HepG2 (cell line): ENCODE data around the gene MACROD2. TPM values are rescaled to one million over a fixed set of nuclear protein-coding genes. Genes with fewer than 3 reads are reported as not detected.

ENCODE experiments used
- ATF7-NPFF ChIP-seq: sonication (generic); formaldehyde crosslinking; IDR thresholded peaks from 2 replicates; pipeline ENCODE4 v1.8.1; 2023; ENCODE audit warnings: mild to moderate bottlenecking, low read depth, missing genetic modification reagents, moderate library complexity
- CERS6 ChIP-seq: sonication (generic); formaldehyde crosslinking; IDR thresholded peaks from 2 replicates; pipeline ENCODE4 v1.5.0; 2020; ENCODE audit warnings: missing genetic modification reagents
- HMGA1 ChIP-seq: sonication (generic); formaldehyde crosslinking; conservative IDR thresholded peaks from 2 replicates; pipeline ENCODE4 v1.4.0; 2020; ENCODE audit warnings: missing genetic modification reagents
- HNF1A ChIP-seq, 2 experiments: sonication (generic) in 1 of 2; formaldehyde crosslinking in 1 of 2; IDR thresholded peaks; 2 replicates each; pipeline versions ENCODE4 v1.4.0 to v1.6.1; 2016 to 2020; ENCODE audit warnings: borderline replicate concordance in 1 of 2, low read depth in 1 of 2, mild to moderate bottlenecking in 1 of 2, missing genetic modification reagents in 1 of 2
- MAX ChIP-seq: IDR thresholded peaks from 2 replicates; pipeline ENCODE4 v1.6.1; 2012; ENCODE audit warnings: inconsistent platforms
- NFYC ChIP-seq: IDR thresholded peaks from 2 replicates; pipeline ENCODE4 v1.6.1; 2016; ENCODE audit warnings: missing genetic modification reagents, missing compliant biosample characterization
- NRL ChIP-seq: sonication (generic); formaldehyde crosslinking; IDR thresholded peaks from 2 replicates; pipeline ENCODE4 v1.5.0; 2020; ENCODE audit warnings: missing genetic modification reagents, mild to moderate bottlenecking, moderate library complexity, borderline replicate concordance
- PHF20 ChIP-seq: sonication (generic); formaldehyde crosslinking; IDR thresholded peaks from 2 replicates; pipeline ENCODE4 v1.5.0; 2020; ENCODE audit warnings: mild to moderate bottlenecking, missing genetic modification reagents
- PLSCR1 ChIP-seq: sonication (generic); formaldehyde crosslinking; IDR thresholded peaks from 2 replicates; pipeline ENCODE4 v1.5.0; 2020; ENCODE audit warnings: missing genetic modification reagents, mild to moderate bottlenecking, borderline replicate concordance
- SALL1 ChIP-seq: sonication (generic); formaldehyde crosslinking; IDR thresholded peaks from 2 replicates; pipeline ENCODE4 v1.8.0; 2022; ENCODE audit warnings: mild to moderate bottlenecking, missing genetic modification reagents
- TBX3 ChIP-seq: fragments of 450-650 bp; IDR thresholded peaks from 2 replicates; pipeline ENCODE4 v1.6.1; 2017; ENCODE audit warnings: antibody characterized with exemption, mild to moderate bottlenecking, inconsistent platforms, borderline replicate concordance
- TCF12 ChIP-seq, 2 experiments: fragments of 450-650 bp in 1 of 2; sonication (generic) in 1 of 2; formaldehyde crosslinking in 1 of 2; IDR thresholded peaks; 2 replicates each; pipeline versions ENCODE4 v1.6.1 to v1.8.0; 2017 to 2022; ENCODE audit warnings: antibody characterized with exemption in 1 of 2, mild to moderate bottlenecking in 1 of 2, missing genetic modification reagents in 1 of 2, moderate library complexity in 1 of 2
- ZFP91 ChIP-seq: sonication (generic); formaldehyde crosslinking; IDR thresholded peaks from 2 replicates; pipeline ENCODE4 v1.9.0; 2022; ENCODE audit warnings: missing genetic modification reagents, mild to moderate bottlenecking, borderline replicate concordance
- ZFX ChIP-seq: sonication (generic); formaldehyde crosslinking; IDR thresholded peaks from 2 replicates; pipeline ENCODE4 v1.4.0; 2020; ENCODE audit warnings: mild to moderate bottlenecking, low read depth, missing genetic modification reagents, moderate library complexity
- ZNF275 ChIP-seq: sonication (generic); formaldehyde crosslinking; IDR thresholded peaks from 2 replicates; pipeline ENCODE4 v1.8.0; 2022; ENCODE audit warnings: missing genetic modification reagents, mild to moderate bottlenecking, inconsistent platforms, borderline replicate concordance
- ZNF30 ChIP-seq: sonication (generic); formaldehyde crosslinking; IDR thresholded peaks from 2 replicates; pipeline ENCODE4 v1.5.0; 2020; ENCODE audit warnings: mild to moderate bottlenecking, missing genetic modification reagents
- ZNF776 ChIP-seq: sonication (generic); formaldehyde crosslinking; IDR thresholded peaks from 2 replicates; pipeline ENCODE4 v1.4.0; 2020; ENCODE audit warnings: mild to moderate bottlenecking, missing genetic modification reagents
- ZNF883 ChIP-seq: sonication (generic); formaldehyde crosslinking; IDR thresholded peaks from 2 replicates; pipeline ENCODE4 v1.5.1; 2020; ENCODE audit warnings: mild to moderate bottlenecking, missing genetic modification reagents; ENCODE audit errors: not compliant biosample characterization
- polyA plus RNA-seq, 8 experiments: library from polyadenylated mRNA; depleted of rRNA in 3 of 8; stranded (reverse) in 7 of 8; unstranded in 1 of 8; fragments of >200 nt; fragmentation: Illumina TruSeq in 4 of 8; extraction: Trizol in 4 of 8; gene quantifications; 2 replicates each; pipeline versions ENCODE4 v1.2.1 to v1.2.3, GENCODE V29; 2011 to 2016; ENCODE audit warnings: low read depth in 4 of 8, missing spikeins in 1 of 8, mixed read lengths in 1 of 8; ENCODE audit not compliant: insufficient read depth in 1 of 8
- total RNA-seq, 5 experiments: library from RNA; depleted of rRNA; stranded (reverse); fragments of >200 nt; fragmentation: Illumina TruSeq; extraction: Trizol; gene quantifications; 2 replicates each; pipeline ENCODE4 v1.2.3, GENCODE V29; 2016; ENCODE audit warnings: low read depth in 1 of 5

Gene MACROD2
- total and polyA plus RNA-seq, 2 of the 13 experiments (the other 11 are each of a cell fraction or from before 2014, with no cell fraction given): 0.13 to 0.51 TPM

- peak; percentile 14; the same call in 1 of the 2 replicates for TF ChIP-seq ATF7-NPFF (CRISPR knock-in tag)
- TF ChIP-seq ZNF275 (CRISPR knock-in tag): no peak
- TF ChIP-seq CERS6 (CRISPR knock-in tag): no peak
- TF ChIP-seq MAX: peak; percentile 69
- TF ChIP-seq NFYC: peak; percentile 78
- peak; percentile 40; the same call in 1 of the 2 replicates for TF ChIP-seq SALL1 (CRISPR knock-in tag)
- TF ChIP-seq ZFX: no peak
- no peak for TF ChIP-seq ZNF30 (CRISPR knock-in tag)
- TF ChIP-seq TBX3: 0 out of 2 replicates have a peak, but pooled peaks have one; percentile 24
- peak; percentile 31 for TF ChIP-seq ZNF883
- TF ChIP-seq TCF12 (IDR thresholded peaks at IDR 0.05): no peak
- TF ChIP-seq TCF12 (CRISPR knock-in tag; IDR thresholded peaks at IDR 0.05): no peak
- no peak for TF ChIP-seq HNF1A (IDR thresholded peaks at IDR 0.05; ENCODE audit: low read depth)
- TF ChIP-seq HNF1A (CRISPR knock-in tag; IDR thresholded peaks at IDR 0.05; ENCODE audit: borderline replicate concordance): no peak
- TF ChIP-seq NRL: peak; percentile 81; the same call in 1 of the 2 replicates
- TF ChIP-seq ZFP91 (CRISPR knock-in tag): peak; percentile 56; the same call in 1 of the 2 replicates
- TF ChIP-seq PLSCR1 (CRISPR knock-in tag): no peak
- TF ChIP-seq HMGA1 (CRISPR knock-in tag): no peak
- TF ChIP-seq ZNF776 (CRISPR knock-in tag): peak; percentile 74
- TF ChIP-seq PHF20: 0 out of 2 replicates have a peak, but pooled peaks have one; percentile 10
These were observed at the start of gene MACROD2 (continued) for GRCh38 chr20:13995086-13995665.
